Fibroblast of the aortic adventitia (primary cell): ENCODE results near the gene ABHD8. TPM values are rescaled to one million over a fixed set of nuclear protein-coding genes. Genes with fewer than 3 reads are reported as not detected.
A peak's percentile ranks its signal among the peaks of the same experiment; 100 is the strongest.

ENCODE experiments used
- DNase-seq: peaks from one replicate; pipeline ENCODE4 v3.0.0-alpha.2; 2010; ENCODE audit warnings: low read depth
- H3K4me3 ChIP-seq: 2 replicates; pipeline ENCODE4 v1.5.1; 2011; ENCODE audit warnings: low read depth, mild to moderate bottlenecking, control low read depth, low read length, moderate library complexity
- CTCF ChIP-seq: IDR thresholded peaks from 2 replicates; pipeline ENCODE4 v1.5.1; 2011; ENCODE audit warnings: mild to moderate bottlenecking, low read length, control low read depth, inconsistent platforms; ENCODE audit not compliant: insufficient read depth
- total RNA-seq: library from RNA; depleted of rRNA; stranded (reverse); fragments of >200 nt; gene quantifications from 2 replicates; pipeline ENCODE4 v1.2.3, GENCODE V29; 2012; ENCODE audit warnings: low replicate concordance

ABHD8 gene
- total RNA-seq, 1 donor: 12.5 TPM

DNA sequence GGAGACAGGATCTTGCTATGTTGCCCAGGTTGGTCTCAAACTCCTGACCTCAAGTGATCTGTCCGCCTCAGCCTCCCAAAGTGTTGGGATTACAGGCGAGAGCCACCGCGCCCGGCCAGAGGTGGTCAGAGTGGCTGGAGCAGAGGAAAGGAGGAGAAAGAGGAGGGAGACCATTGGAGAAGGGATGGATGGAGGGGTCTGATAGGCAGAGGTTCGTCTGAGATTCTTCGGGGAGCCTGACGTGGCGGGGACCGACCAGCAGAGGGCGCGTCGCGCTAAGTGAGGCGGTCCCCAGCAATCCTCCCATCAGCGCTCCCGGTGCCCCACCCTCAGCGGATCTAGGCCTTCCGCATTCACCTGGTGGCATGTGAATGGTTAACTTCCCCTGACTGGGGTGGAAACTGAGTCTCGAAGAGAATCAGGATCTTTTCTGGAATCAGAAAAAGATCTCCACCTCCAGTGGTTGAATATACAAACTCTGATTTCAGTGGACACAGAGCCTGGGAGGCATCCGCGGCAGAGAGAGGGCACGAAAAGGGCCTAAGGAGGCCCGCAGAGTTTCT is 43.0 kb upstream of the ABHD8 start:
- no peak overlapping the region for H3K4me3 ChIP-seq
- TF ChIP-seq CTCF: peak; percentile 96
- peak; percentile 64 for DNase-seq

DNA sequence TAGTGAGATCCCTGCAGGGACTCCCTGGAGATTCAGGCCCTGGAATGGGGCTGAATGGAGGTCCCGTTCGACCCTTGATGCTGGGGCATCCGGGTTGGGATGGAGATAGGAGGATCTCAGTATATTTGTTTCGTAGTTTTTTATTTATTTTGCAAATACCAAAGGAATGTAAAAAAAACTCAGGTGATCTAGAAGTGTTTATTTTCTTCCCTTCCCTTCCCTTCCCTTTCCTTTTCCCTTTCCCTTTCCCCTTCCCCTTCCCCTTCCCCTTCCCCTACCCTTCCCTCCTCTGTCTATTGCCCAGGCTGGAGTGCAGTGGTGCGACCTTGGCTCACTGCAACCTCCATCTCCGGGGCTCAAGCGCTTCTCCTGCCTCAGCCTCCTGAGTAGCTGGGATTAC is 38.6 kb upstream of the ABHD8 start:
- no peak for DNase-seq
- TF ChIP-seq CTCF: no peak
- H3K4me3 ChIP-seq: no peak overlapping the region

GRCh38 chr19:17341386-17341785 is 38.2 kb upstream of the ABHD8 start:
- no peak for TF ChIP-seq CTCF

GRCh38 chr19:17340871-17341357 is 37.7 kb upstream of the ABHD8 start:
- TF ChIP-seq CTCF: no peak
- no peak overlapping the region for H3K4me3 ChIP-seq
- no peak for DNase-seq

More at GRCh38 chr19:17341386-17341785, 38.2 kb upstream of the ABHD8 start:
- H3K4me3 ChIP-seq: no peak overlapping the region
- DNase-seq: no peak

DNA sequence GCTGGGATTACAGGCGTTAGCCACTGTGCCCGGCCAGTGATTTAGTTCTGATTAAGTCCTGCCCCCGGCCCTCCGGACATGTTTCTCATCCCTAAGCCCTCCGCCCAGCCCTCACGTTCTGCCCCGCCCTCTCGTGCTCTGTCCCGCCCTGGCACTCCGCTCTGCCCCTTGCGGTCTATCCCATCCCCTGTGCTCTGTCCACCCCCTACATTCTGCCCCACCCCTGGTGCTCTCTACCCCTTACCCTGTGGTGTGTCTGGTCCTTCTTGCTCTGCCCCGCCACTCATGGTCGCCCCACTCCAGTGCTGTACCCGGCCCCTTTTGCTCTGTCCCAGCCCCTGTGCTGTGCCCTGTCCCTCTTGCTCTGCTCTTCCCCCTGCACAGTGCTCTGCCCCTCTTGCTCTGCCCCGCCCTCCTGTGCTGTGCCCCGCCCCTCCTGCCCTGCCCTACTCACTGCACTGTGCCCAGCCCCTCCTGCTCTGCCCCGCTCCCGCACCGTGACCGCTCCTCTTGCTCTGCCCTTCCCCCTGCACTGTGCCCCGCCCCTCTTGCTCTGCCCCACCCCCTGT is 37.2 kb upstream of the ABHD8 start:
- H3K4me3 ChIP-seq: no peak overlapping the region
- TF ChIP-seq CTCF: no peak
- DNase-seq: no peak

GRCh38 chr19:17339088-17339741 is 36.0 kb upstream of the ABHD8 start:
- no peak for TF ChIP-seq CTCF
- no peak overlapping the region for H3K4me3 ChIP-seq
- no peak for DNase-seq
